CD4-positive, alpha-beta memory T cell (primary cell): ENCODE results near the gene CALML3. TPM values are rescaled to one million over a fixed set of nuclear protein-coding genes. Genes with fewer than 3 reads are reported as not detected.

ENCODE experiments used
- CTCF ChIA-PET: fragments of 350-600 bp; sonication (Branson Sonifier 250); formaldehyde crosslinking; loops from one replicate; lab custom pipeline; 2021; ENCODE audit warnings: inconsistent platforms; ENCODE audit not compliant: partially characterized antibody; lab: Charles Lee
- POLR2A ChIA-PET: fragments of 350-600 bp; sonication (Branson Sonifier 250); formaldehyde crosslinking; loops from one replicate; lab custom pipeline; 2021; ENCODE audit not compliant: partially characterized antibody; lab: Charles Lee
- DNase-seq, 5 donors: peaks; one replicate each; pipeline versions ENCODE4 v3.0.0 to v3.0.0-alpha.2; 2020 to 2022; ENCODE audit warnings: mixed read lengths in 1 of 5
- H3K27ac ChIP-seq: one replicate; pipeline ENCODE4 v1.7.0; 2013; ENCODE audit warnings: low read depth, low read length
- H3K27me3 ChIP-seq: 2 replicates; pipeline ENCODE4 v1.7.0; 2013; ENCODE audit warnings: mild to moderate bottlenecking, low read length, moderate library complexity; ENCODE audit not compliant: insufficient read depth
- H3K36me3 ChIP-seq: 2 replicates; pipeline ENCODE4 v1.7.0; 2013; ENCODE audit warnings: mild to moderate bottlenecking, low read length, moderate library complexity; ENCODE audit not compliant: insufficient read depth
- H3K4me1 ChIP-seq: 2 replicates; pipeline ENCODE4 v1.7.0; 2013; ENCODE audit warnings: mild to moderate bottlenecking, low read length, moderate library complexity; ENCODE audit not compliant: insufficient read depth
- H3K4me3 ChIP-seq, 2 donors: one replicate each; pipeline ENCODE4 v1.7.0; 2013; ENCODE audit warnings: low read length in 2 of 2, mild to moderate bottlenecking in 1 of 2
- H3K9me3 ChIP-seq, 2 donors: one replicate each; pipeline ENCODE4 v1.7.0; 2013; ENCODE audit warnings: low read length in 2 of 2, control low read depth in 1 of 2; ENCODE audit not compliant: control insufficient read depth in 1 of 2
- H3K27ac Mint-ChIP-seq, 7 donors: one replicate each; pipeline ENCODE4 v1.8.0; 2020 to 2021; ENCODE audit warnings: mixed read lengths in 7 of 7, mild to moderate bottlenecking in 6 of 7, inconsistent platforms in 3 of 7, moderate library complexity in 3 of 7
- H3K27me3 Mint-ChIP-seq, 2 donors: one replicate each; pipeline ENCODE4 v1.8.0; 2020 to 2021; ENCODE audit warnings: mixed read lengths in 2 of 2
- H3K36me3 Mint-ChIP-seq, 2 donors: one replicate each; pipeline ENCODE4 v1.8.0; 2020 to 2021; ENCODE audit warnings: mixed read lengths in 2 of 2, inconsistent platforms in 1 of 2, mild to moderate bottlenecking in 1 of 2
- H3K4me1 Mint-ChIP-seq, 4 donors: one replicate each; pipeline ENCODE4 v1.8.0; 2020 to 2021; ENCODE audit warnings: mixed read lengths in 4 of 4, mild to moderate bottlenecking in 1 of 4
- H3K4me3 Mint-ChIP-seq, 8 donors: one replicate each; pipeline ENCODE4 v1.8.0; 2020 to 2021; ENCODE audit warnings: mixed read lengths in 8 of 8, mild to moderate bottlenecking in 7 of 8, moderate library complexity in 6 of 8, inconsistent platforms in 3 of 8
- H3K9me3 Mint-ChIP-seq, 8 donors: one replicate each; pipeline ENCODE4 v1.8.0; 2020 to 2021; ENCODE audit warnings: mixed read lengths in 8 of 8, mild to moderate bottlenecking in 5 of 8, inconsistent platforms in 3 of 8, moderate library complexity in 1 of 8
- intact Hi-C: fragments of 100-400 bp; cut with micrococcal nuclease; formaldehyde crosslinking; loops from one replicate; pipeline ENCODE4 v1.15.1; 2023
- polyA plus RNA-seq, 2 donors: library from polyadenylated mRNA; unstranded; fragments of 300-500 nt; fragmentation: Illumina TruSeq; gene quantifications; one replicate each; pipeline ENCODE4 v1.2.3, GENCODE V29; 2021
- total RNA-seq, 2 experiments: library from RNA; stranded (reverse); gene quantifications; one replicate each; pipeline ENCODE4 v1.2.3, GENCODE V29; 2021

Gene CALML3
- total and polyA plus RNA-seq, 4 experiments from 2014 or later: not detected

GRCh38 chr10:5574642-5575131 lies 49.9 kb downstream of the CALML3 start:
- H3K27ac Mint-ChIP-seq: no peak overlapping the region
- H3K27ac ChIP-seq: no peak overlapping the region
- ChIA-PET CTCF (no interaction called here), POLR2A (interaction anchor here (1.5 kb wide), 1 partner anchor 9 kb away, joined by 4 read pairs; no protein-coding TSS in a partner anchor)
- no peak overlapping the region for H3K4me3 ChIP-seq
- H3K4me3 Mint-ChIP-seq: no peak overlapping the region
- peaks cover 2% of the 10 kb centered on the region in 2 donors for H3K27me3 Mint-ChIP-seq
- no peaks in the 10 kb centered on the region for H3K36me3 ChIP-seq
- intact Hi-C loops: no loop called here
- no peak for DNase-seq
- no peaks in the 10 kb centered on the region for H3K27me3 ChIP-seq
- H3K4me1 ChIP-seq: no peaks in the 10 kb centered on the region
- H3K9me3 Mint-ChIP-seq: no peaks in the 10 kb centered on the region
- no peaks in the 10 kb centered on the region for H3K9me3 ChIP-seq
- peaks cover 0 to 3% (median 0%) of the 10 kb centered on the region in 4 donors for H3K4me1 Mint-ChIP-seq
- H3K36me3 Mint-ChIP-seq: no peaks in the 10 kb centered on the region

- intact Hi-C loops: no loop called here
- POLR2A ChIA-PET: no interaction called here
- no peaks in the 10 kb centered on the region for H3K27me3 ChIP-seq
- no peaks in the 10 kb centered on the region for H3K4me1 ChIP-seq
- CTCF ChIA-PET: no interaction called here
- no peak overlapping the region for H3K4me3 ChIP-seq
- H3K27ac ChIP-seq: no peak overlapping the region
- no peak overlapping the region for H3K27ac Mint-ChIP-seq
- H3K36me3 ChIP-seq: no peaks in the 10 kb centered on the region
- no peak for DNase-seq
- no peaks in the 10 kb centered on the region for H3K9me3 ChIP-seq
- H3K4me1 Mint-ChIP-seq: peaks cover 0 to 3% (median 0%) of the 10 kb centered on the region in 4 donors
- H3K4me3 Mint-ChIP-seq: no peak overlapping the region
- H3K36me3 Mint-ChIP-seq: no peaks in the 10 kb centered on the region
- no peaks in the 10 kb centered on the region for H3K9me3 Mint-ChIP-seq
- peaks cover 2% of the 10 kb centered on the region in 2 donors for H3K27me3 Mint-ChIP-seq
Measured at GRCh38 chr10:5575144-5575481, 50.4 kb downstream of the CALML3 start.

GRCh38 chr10:5575482-5576153 lies 50.9 kb downstream of the CALML3 start:
- Mint-ChIP-seq H3K9me3 (no peaks in the 10 kb centered on the region), H3K4me3 (no peak overlapping the region), H3K27ac (no peak overlapping the region), H3K36me3 (no peaks in the 10 kb centered on the region), H3K27me3 (peaks cover 2 to 4% of the 10 kb centered on the region in 2 donors), H3K4me1 (peaks cover 0 to 3% (median 0%) of the 10 kb centered on the region in 4 donors)
- H3K27me3 ChIP-seq: no peaks in the 10 kb centered on the region
- no peak for DNase-seq
- POLR2A ChIA-PET: no interaction called here
- CTCF ChIA-PET: no interaction called here
- no peaks in the 10 kb centered on the region for H3K9me3 ChIP-seq
- no peaks in the 10 kb centered on the region for H3K36me3 ChIP-seq
- H3K4me1 ChIP-seq: no peaks in the 10 kb centered on the region
- no peak overlapping the region for H3K4me3 ChIP-seq
- H3K27ac ChIP-seq: no peak overlapping the region
- intact Hi-C loops: no loop called here

GRCh38 chr10:5576154-5576748 lies 51.5 kb downstream of the CALML3 start:
- H3K9me3 Mint-ChIP-seq: no peaks in the 10 kb centered on the region
- Histone ChIP-seq H3K36me3 (no peaks in the 10 kb centered on the region), H3K27ac (no peak overlapping the region), H3K27me3 (no peaks in the 10 kb centered on the region), H3K4me1 (no peaks in the 10 kb centered on the region), H3K4me3 (no peak overlapping the region), H3K9me3 (no peaks in the 10 kb centered on the region)
- CTCF ChIA-PET: no interaction called here
- H3K27ac Mint-ChIP-seq: peak overlapping the region in 4 of 7 donors; percentile 1 to 82 (median 56)
- intact Hi-C loops: no loop called here
- peaks cover 0 to 3% (median 0%) of the 10 kb centered on the region in 4 donors for H3K4me1 Mint-ChIP-seq
- H3K36me3 Mint-ChIP-seq: no peaks in the 10 kb centered on the region
- peaks cover 2 to 4% of the 10 kb centered on the region in 2 donors for H3K27me3 Mint-ChIP-seq
- DNase-seq: no peak
- POLR2A ChIA-PET: no interaction called here
- H3K4me3 Mint-ChIP-seq: no peak overlapping the region

Other genes with a start within 250 kb of the CALML3 start
- not detected for gene UCN3, start 160.0 kb upstream of the CALML3 start, total RNA-seq
- not detected for gene UCN3, start 160.0 kb upstream of the CALML3 start, polyA plus RNA-seq
- gene TUBAL3, start 120.1 kb upstream of the CALML3 start, total RNA-seq: not detected
- not detected for gene TUBAL3, start 120.1 kb upstream of the CALML3 start, polyA plus RNA-seq
- gene NET1, start 112.4 kb upstream of the CALML3 start, total RNA-seq: 10 to 100 TPM; 14.0 to 16.4 TPM
- 1 to 10 TPM; 5.4 to 7.0 TPM for gene NET1, start 112.4 kb upstream of the CALML3 start, polyA plus RNA-seq
- gene CALML5, start 25.4 kb upstream of the CALML3 start, total RNA-seq: not detected
- gene CALML5, start 25.4 kb upstream of the CALML3 start, polyA plus RNA-seq: not detected
- gene ASB13, start 141.6 kb downstream of the CALML3 start, total RNA-seq: 10 to 100 TPM; 15.4 to 18.5 TPM
- 10 to 100 TPM; 15.9 to 16.9 TPM for gene ASB13, start 141.6 kb downstream of the CALML3 start, polyA plus RNA-seq
- 10 to 100 TPM; 69.1 to 85.7 TPM for gene TASOR2, start 159.9 kb downstream of the CALML3 start, total RNA-seq
- gene TASOR2, start 159.9 kb downstream of the CALML3 start, polyA plus RNA-seq: 10 to 100 TPM in 1 of 2 donors, 1 to 10 TPM in 1; 4.8 to 15.9 TPM